GM12875 (cell line): ENCODE data around the gene COL5A1.
"Not testable (repeated sequence)": the region's sequence is repeated elsewhere in the genome, so short reads cannot be mapped to it uniquely, and the experiment has no call there.

ENCODE experiments used
- H3K4me3 ChIP-seq: one replicate; pipeline ENCODE4 v1.5.1; 2011; ENCODE audit warnings: low read depth, low read length, control low read depth
- TF ChIP-seq, protein P1 (sequence below): IDR thresholded peaks from 2 replicates; pipeline ENCODE4 v1.5.1; 2011; ENCODE audit warnings: low read depth, mild to moderate bottlenecking, control low read depth, inconsistent platforms, low read length, moderate library complexity, borderline replicate concordance; ENCODE audit not compliant: insufficient read depth

COL5A1 gene

GRCh38 chr9:134666831-134667230, 25.2 kb downstream of the COL5A1 start:
- no peak overlapping the region for H3K4me3 ChIP-seq
- TF ChIP-seq, protein P1, sequence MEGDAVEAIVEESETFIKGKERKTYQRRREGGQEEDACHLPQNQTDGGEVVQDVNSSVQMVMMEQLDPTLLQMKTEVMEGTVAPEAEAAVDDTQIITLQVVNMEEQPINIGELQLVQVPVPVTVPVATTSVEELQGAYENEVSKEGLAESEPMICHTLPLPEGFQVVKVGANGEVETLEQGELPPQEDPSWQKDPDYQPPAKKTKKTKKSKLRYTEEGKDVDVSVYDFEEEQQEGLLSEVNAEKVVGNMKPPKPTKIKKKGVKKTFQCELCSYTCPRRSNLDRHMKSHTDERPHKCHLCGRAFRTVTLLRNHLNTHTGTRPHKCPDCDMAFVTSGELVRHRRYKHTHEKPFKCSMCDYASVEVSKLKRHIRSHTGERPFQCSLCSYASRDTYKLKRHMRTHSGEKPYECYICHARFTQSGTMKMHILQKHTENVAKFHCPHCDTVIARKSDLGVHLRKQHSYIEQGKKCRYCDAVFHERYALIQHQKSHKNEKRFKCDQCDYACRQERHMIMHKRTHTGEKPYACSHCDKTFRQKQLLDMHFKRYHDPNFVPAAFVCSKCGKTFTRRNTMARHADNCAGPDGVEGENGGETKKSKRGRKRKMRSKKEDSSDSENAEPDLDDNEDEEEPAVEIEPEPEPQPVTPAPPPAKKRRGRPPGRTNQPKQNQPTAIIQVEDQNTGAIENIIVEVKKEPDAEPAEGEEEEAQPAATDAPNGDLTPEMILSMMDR, result no peak

DNA sequence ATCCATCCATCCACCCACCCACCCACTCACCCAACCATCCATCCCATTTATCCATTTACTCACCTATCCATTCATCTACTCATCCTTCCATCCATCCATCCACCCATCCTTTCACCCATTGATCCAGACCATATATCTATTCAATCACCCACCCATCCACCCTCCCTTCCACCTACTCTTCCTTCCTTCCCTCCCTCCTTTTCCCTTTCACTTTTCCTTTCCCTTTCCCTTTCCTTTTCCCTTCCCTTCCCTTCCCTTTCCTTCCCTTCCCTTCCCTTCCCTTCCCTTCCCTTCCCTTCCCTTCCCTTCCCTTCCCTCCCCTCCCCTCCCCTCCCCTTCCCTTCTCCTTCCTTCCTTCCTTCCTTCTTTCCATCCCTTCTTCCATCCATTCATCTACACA, 27.4 kb downstream of the COL5A1 start:
- not testable (repeated sequence) for H3K4me3 ChIP-seq

GRCh38 chr9:134669399-134669955, 27.9 kb downstream of the COL5A1 start:
- no peak overlapping the region for H3K4me3 ChIP-seq
- TF ChIP-seq, protein P1, result no peak

GRCh38 chr9:134670042-134670525, 28.5 kb downstream of the COL5A1 start:
- no peak overlapping the region for H3K4me3 ChIP-seq
- TF ChIP-seq, protein P1, result no peak

DNA sequence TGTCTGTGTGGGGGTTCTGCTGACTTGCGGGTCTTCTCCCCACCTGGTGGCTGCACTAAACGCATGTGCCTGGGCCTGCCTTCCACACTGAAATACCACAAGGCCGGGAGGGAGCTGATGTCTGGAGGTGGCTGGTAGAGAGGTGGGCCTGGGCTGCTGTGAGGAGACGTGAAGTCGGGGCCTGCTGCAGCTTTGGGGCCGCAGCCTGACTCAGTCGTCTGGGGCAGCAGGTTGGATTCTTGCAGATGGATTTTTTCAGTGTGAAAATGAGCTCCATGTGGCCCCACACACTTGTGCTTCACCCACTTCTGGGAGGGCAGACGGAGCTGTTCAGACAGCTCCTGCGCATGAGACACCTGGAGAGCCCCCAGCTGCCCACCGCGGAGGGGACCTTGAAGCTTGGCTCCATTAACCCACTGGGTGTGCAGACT, 29.3 kb downstream of the COL5A1 start:
- TF ChIP-seq, protein P1, result no peak
- no peak overlapping the region for H3K4me3 ChIP-seq

- no peak overlapping the region for H3K4me3 ChIP-seq
- TF ChIP-seq, protein P1, result no peak
Measured at GRCh38 chr9:134671341-134672113, 29.9 kb downstream of the COL5A1 start.

GRCh38 chr9:134676361-134676760, 34.8 kb downstream of the COL5A1 start:
- TF ChIP-seq, protein P1, result no peak
- H3K4me3 ChIP-seq, result no peak overlapping the region
